Cardiac fibroblast (primary cell): Measurements from ENCODE around the gene TIMM8B.

Source experiments
- DNase-seq, 2 donors: peaks; one replicate each; pipeline versions ENCODE4 v3.0.0 to v3.0.0-alpha.2; 2010; ENCODE audit warnings: low read depth in 2 of 2
- H3K4me3 ChIP-seq, 2 donors: replicated peaks in 1 of 2; 1 replicate in 1 of 2; 2 replicates in 1 of 2; pipeline ENCODE4 v1.5.1; 2011; ENCODE audit warnings: low read depth in 2 of 2, low read length in 2 of 2, mild to moderate bottlenecking in 2 of 2, moderate library complexity in 1 of 2
- CTCF ChIP-seq: IDR thresholded peaks from one replicate; pipeline ENCODE4 v1.5.1; 2011; ENCODE audit warnings: low read depth, mild to moderate bottlenecking, low read length, inconsistent platforms

Gene TIMM8B

DNA sequence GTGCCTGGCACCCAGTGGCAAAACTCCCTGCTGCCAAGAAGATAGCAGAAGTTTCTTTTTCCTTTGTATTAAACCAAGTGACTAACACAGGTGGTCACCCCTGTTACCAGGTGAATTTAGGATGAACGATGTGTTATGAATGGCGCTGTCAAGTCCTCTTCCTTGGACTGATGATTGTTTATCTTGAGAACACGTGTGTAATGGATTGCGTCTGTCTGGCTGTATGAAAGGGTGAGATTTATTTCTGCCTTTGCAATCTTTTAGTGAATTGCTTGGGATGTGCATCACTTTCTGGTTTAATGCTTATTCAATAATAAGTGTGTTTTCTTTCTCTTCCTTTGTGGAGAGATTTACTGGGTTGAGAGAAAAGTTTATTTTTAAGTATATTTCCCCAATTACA is 36.6 kb upstream of the TIMM8B start:
- no peak for TF ChIP-seq CTCF
- no peak for DNase-seq
- H3K4me3 ChIP-seq = no peak overlapping the region

DNA sequence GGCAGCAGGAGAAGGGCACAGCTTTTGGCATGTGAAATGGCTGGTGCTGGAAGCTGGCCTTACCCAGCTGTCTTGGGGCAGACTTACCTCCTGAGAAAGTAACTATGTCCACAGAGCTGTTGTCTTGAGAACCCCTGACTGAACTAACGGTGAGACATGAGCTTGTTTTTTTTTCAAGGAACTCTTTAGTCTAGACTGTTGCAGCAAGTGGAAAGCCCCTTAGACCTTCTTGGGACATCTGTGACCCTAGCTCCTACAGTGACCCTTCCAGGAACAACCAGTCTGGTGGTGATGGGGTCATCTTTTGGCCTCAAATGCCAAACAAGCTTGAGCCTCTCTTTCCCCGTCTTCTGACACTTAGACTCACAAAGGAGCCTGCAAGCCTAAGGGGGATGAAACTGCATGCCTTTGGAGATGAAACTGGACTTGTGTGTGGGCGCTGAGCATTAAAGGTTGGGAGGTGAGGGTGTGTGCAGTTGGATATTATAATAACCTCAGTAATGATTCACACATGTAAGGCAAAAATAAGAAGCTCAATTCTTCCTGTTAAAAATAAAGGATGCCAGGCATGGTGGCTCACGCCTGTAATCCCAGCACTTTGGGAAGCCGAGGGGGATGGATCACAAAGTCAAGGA is 35.5 kb upstream of the TIMM8B start:
- no peak for TF ChIP-seq CTCF

GRCh38 chr11:112118176-112118575 is 31.6 kb upstream of the TIMM8B start:
- TF ChIP-seq CTCF = no peak
- DNase-seq = no peak
- no peak overlapping the region for H3K4me3 ChIP-seq

More for the DNA sequence above, 35.5 kb upstream of the TIMM8B start:
- no peak for DNase-seq
- H3K4me3 ChIP-seq = no peak overlapping the region

DNA sequence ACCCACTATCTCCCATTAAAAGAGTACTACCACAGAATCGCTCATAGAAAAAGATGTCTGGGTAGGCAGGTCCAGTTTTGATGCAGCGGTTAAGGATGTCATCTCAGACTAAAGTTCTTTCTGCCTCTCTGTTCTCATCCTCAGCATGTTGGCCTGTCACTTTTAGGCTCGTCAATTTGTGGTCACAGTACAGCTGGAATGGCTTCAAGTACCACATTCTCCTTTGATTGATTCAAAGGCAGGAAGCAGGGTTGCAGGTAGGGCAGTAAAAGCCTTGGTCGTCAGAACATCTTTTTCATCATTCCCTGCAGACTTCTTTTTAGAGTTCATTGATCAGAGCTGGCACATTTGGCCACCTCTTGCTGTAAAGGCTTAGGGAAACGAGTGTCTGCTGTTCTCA is 28.8 kb upstream of the TIMM8B start:
- DNase-seq = no peak

GRCh38 chr11:112114460-112114859 is 27.9 kb upstream of the TIMM8B start:
- no peak for TF ChIP-seq CTCF
- H3K4me3 ChIP-seq = no peak overlapping the region
- DNase-seq = no peak

More for the DNA sequence above, 28.8 kb upstream of the TIMM8B start:
- H3K4me3 ChIP-seq = no peak overlapping the region
- no peak for TF ChIP-seq CTCF

DNA sequence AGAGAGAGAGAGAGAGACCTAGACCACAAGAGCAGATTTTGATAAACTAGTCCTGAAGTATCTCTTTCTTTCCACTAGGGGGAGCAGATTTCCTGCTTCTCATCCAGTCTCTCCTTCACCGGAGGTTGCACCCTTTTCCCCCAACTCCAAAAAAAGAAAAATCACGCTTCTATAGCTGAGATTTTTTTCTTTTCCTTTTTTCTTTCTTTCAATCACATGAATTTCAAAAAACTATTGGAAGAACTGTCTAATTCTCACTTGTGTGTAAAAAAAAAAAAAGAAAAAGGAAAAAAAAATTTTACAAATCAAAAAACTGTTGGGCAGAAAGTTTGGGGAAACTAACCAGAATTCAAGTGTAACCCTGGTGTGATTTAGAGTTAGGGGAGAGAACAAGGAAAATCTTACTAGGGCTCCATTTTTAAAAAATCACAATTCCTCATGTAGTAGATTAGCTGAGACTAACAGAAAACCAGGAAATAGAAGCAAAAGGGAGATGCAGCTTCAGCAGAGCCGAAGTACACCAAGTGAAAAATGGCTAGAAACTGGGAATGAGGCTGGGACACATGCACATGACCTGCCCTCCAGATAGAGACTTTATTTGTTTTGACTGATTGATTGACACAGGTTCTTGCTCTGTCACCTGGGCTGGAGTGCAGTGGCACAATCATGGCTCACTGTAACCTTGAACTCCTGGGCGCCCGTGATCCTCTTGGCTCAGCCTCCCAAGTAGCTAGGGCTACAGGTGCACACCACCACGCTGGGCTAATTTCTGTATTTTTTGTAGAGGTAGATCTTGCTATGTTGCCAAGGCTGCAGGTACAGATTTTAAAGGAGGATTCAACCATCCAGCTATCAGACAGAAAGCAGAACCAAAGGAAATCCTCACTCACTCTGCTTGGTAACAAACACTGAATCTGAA is 27.2 kb upstream of the TIMM8B start:
- peak; percentile 77 to 79 for DNase-seq
- no peak overlapping the region for H3K4me3 ChIP-seq
- TF ChIP-seq CTCF = peak; percentile 65
